ENCODE measurements around the gene KRT81. TPM values are rescaled to one million over a fixed set of nuclear protein-coding genes. Genes with fewer than 3 reads are reported as not detected.

KRT81 gene
- total RNA-seq, 1 experiment from 2014 or later = 2.5 TPM

GRCh38 chr12:52284562-52285171 is 6.7 kb downstream of the KRT81 start:
- H3K9me3 ChIP-seq (ENCODE audit: insufficient read depth, low read depth) = no peaks in the 10 kb centered on the region
- H3K36me3 ChIP-seq (ENCODE audit: low read depth) = 0 out of 2 replicates have a peak, but pooled peaks cover 3% of the 10 kb centered on the region
- no peak for TF ChIP-seq CTCF (conservative IDR thresholded peaks at IDR 0.05)
- no peak for TF ChIP-seq EZH2 (IDR thresholded peaks at IDR 0.05; ENCODE audit: low read depth)
- peaks cover 3% of the 10 kb centered on the region; the same call in 1 of the 2 replicates for H3K79me2 ChIP-seq (ENCODE audit: low read depth)
- H3K4me2 ChIP-seq = peak overlapping the region; percentile 66
- intact Hi-C loops (cut with micrococcal nuclease; ENCODE audit: unreplicated experiment) = loop anchor here (5.0 kb wide), 2 partner anchors 388 to 688 kb away; no protein-coding TSS in a partner anchor
- no TSS peak for BruUV-seq (replicated peaks)
- H3K27ac ChIP-seq = peak overlapping the region; percentile 50
- no peaks in the 10 kb centered on the region for H3K27me3 ChIP-seq (ENCODE audit: insufficient read depth, low read depth)
- CTCF ChIA-PET = no interaction called here
- POLR2A ChIA-PET (ENCODE audit: unreplicated experiment) = interaction anchor here (0.6 kb wide), 2 partner anchors 40 to 77 kb away, joined by 3 to 4 read pairs; no protein-coding TSS in a partner anchor
- no peak overlapping the region for H3K4me3 ChIP-seq
- H4K20me1 ChIP-seq (ENCODE audit: insufficient read depth) = no peaks in the 10 kb centered on the region
- no peak for DNase-seq
- H3K9me2 ChIP-seq (ENCODE audit: insufficient read depth) = no peaks in the 10 kb centered on the region
- H2AFZ ChIP-seq = no peak overlapping the region
- H3F3A ChIP-seq (ENCODE audit: insufficient read depth, low read depth) = peaks cover 43% of the 10 kb centered on the region
- peaks cover 67% of the 10 kb centered on the region for H3K4me1 ChIP-seq (replicated peaks; ENCODE audit: insufficient read depth)

- H3K27ac ChIP-seq = peak overlapping the region; percentile 100
- H4K20me1 ChIP-seq (ENCODE audit: insufficient read depth) = no peaks in the 10 kb centered on the region
- H3K9me2 ChIP-seq (ENCODE audit: insufficient read depth) = no peaks in the 10 kb centered on the region
- peak overlapping the region; percentile 84 for H3K4me2 ChIP-seq
- H2AFZ ChIP-seq = no peak overlapping the region
- H3K79me2 ChIP-seq (ENCODE audit: low read depth) = no peaks in the 10 kb centered on the region
- H3K27me3 ChIP-seq (ENCODE audit: insufficient read depth, low read depth) = no peaks in the 10 kb centered on the region
- H3K36me3 ChIP-seq (ENCODE audit: low read depth) = no peaks in the 10 kb centered on the region
- H3F3A ChIP-seq (ENCODE audit: insufficient read depth, low read depth) = peaks cover 60% of the 10 kb centered on the region
- no TSS peak for BruUV-seq (replicated peaks)
- peak overlapping the region; percentile 40; the same call in 1 of the 2 replicates for H3K4me3 ChIP-seq
- TF ChIP-seq CTCF (conservative IDR thresholded peaks at IDR 0.05) (no peak), EZH2 (IDR thresholded peaks at IDR 0.05; ENCODE audit: low read depth) (no peak)
- CTCF ChIA-PET = interaction anchor here (0.7 to 3.7 kb wide), 5 partner anchors 28 to 605 kb away, joined by 3 to 23 read pairs (median 4); no protein-coding TSS in a partner anchor
- DNase-seq = peak; percentile 95 to 96
- POLR2A ChIA-PET (ENCODE audit: unreplicated experiment) = interaction anchor here (0.5 to 4.0 kb wide), 20 partner anchors 13 to 646 kb away, joined by 3 to 51 read pairs (median 4); partner anchors contain the start of genes KRT80 and KRT83
- intact Hi-C loops (cut with micrococcal nuclease; ENCODE audit: unreplicated experiment) = loop anchor here (1.0 to 5.0 kb wide), 9 partner anchors 46 to 691 kb away; partner anchors contain the start of gene KRT80
- no peaks in the 10 kb centered on the region for H3K9me3 ChIP-seq (ENCODE audit: insufficient read depth, low read depth)
- H3K4me1 ChIP-seq (replicated peaks; ENCODE audit: insufficient read depth) = peaks cover 82% of the 10 kb centered on the region
These were observed 10.4 kb downstream of the KRT81 start for GRCh38 chr12:52280796-52281560.

GRCh38 chr12:52280319-52280795 is 11.0 kb downstream of the KRT81 start:
- no peaks in the 10 kb centered on the region for H3K27me3 ChIP-seq (ENCODE audit: insufficient read depth, low read depth)
- no peaks in the 10 kb centered on the region for H3K9me3 ChIP-seq (ENCODE audit: insufficient read depth, low read depth)
- H3K4me3 ChIP-seq = peak overlapping the region; percentile 40; the same call in 1 of the 2 replicates
- no peaks in the 10 kb centered on the region for H3K9me2 ChIP-seq (ENCODE audit: insufficient read depth)
- no peaks in the 10 kb centered on the region for H3K79me2 ChIP-seq (ENCODE audit: low read depth)
- ChIA-PET POLR2A (ENCODE audit: unreplicated experiment) (interaction anchor here (0.5 to 4.0 kb wide), 18 partner anchors 12 to 647 kb away, joined by 3 to 51 read pairs (median 4); partner anchors contain the start of gene KRT80), CTCF (interaction anchor here (0.7 to 3.7 kb wide), 7 partner anchors 26 to 606 kb away, joined by 3 to 23 read pairs (median 4); no protein-coding TSS in a partner anchor)
- H3F3A ChIP-seq (ENCODE audit: insufficient read depth, low read depth) = peaks cover 54% of the 10 kb centered on the region
- intact Hi-C loops (cut with micrococcal nuclease; ENCODE audit: unreplicated experiment) = loop anchor here (1.0 to 5.0 kb wide), 7 partner anchors 47 to 692 kb away; no protein-coding TSS in a partner anchor
- H3K36me3 ChIP-seq (ENCODE audit: low read depth) = no peaks in the 10 kb centered on the region
- DNase-seq = peak; percentile 93 to 99
- peaks cover 76% of the 10 kb centered on the region for H3K4me1 ChIP-seq (replicated peaks; ENCODE audit: insufficient read depth)
- peak overlapping the region; percentile 100 for H3K27ac ChIP-seq
- H2AFZ ChIP-seq = no peak overlapping the region
- H4K20me1 ChIP-seq (ENCODE audit: insufficient read depth) = no peaks in the 10 kb centered on the region
- BruUV-seq (replicated peaks) = no TSS peak
- H3K4me2 ChIP-seq = peak overlapping the region; percentile 100
- TF ChIP-seq EZH2 (IDR thresholded peaks at IDR 0.05; ENCODE audit: low read depth) (no peak), CTCF (conservative IDR thresholded peaks at IDR 0.05) (no peak)

Data from PC-9 (cell line).